Upper lobe of left lung (tissue), 4 donors: ENCODE measurements around the gene BIN2.

ENCODE experiments used
- EP300 ChIP-seq, 4 donors: sonication (generic); formaldehyde crosslinking; IDR thresholded peaks; one replicate each; pipeline ENCODE4 v1.5.1; 2017; ENCODE audit warnings: antibody characterized with exemption in 4 of 4, control low read depth in 2 of 4
- POLR2A ChIP-seq, 4 donors: fragments of 450-650 bp; IDR thresholded peaks; one replicate each; pipeline ENCODE4 v1.5.1; 2016 to 2017; ENCODE audit warnings: antibody characterized with exemption in 4 of 4, mild to moderate bottlenecking in 2 of 4
- POLR2AphosphoS5 ChIP-seq, 2 donors: sonication (generic); formaldehyde crosslinking; IDR thresholded peaks; one replicate each; pipeline ENCODE4 v1.5.1; 2017; ENCODE audit warnings: antibody characterized with exemption in 2 of 2
- TF ChIP-seq, protein P1 (sequence below), 6 experiments: fragments of 450-650 bp in 4 of 6; fragments of 200-600 bp in 2 of 6; sonication (generic) in 2 of 6; IDR thresholded peaks; one replicate each; pipeline ENCODE4 v1.5.1; 2016 to 2019; ENCODE audit warnings: antibody characterized with exemption in 6 of 6

DNA sequence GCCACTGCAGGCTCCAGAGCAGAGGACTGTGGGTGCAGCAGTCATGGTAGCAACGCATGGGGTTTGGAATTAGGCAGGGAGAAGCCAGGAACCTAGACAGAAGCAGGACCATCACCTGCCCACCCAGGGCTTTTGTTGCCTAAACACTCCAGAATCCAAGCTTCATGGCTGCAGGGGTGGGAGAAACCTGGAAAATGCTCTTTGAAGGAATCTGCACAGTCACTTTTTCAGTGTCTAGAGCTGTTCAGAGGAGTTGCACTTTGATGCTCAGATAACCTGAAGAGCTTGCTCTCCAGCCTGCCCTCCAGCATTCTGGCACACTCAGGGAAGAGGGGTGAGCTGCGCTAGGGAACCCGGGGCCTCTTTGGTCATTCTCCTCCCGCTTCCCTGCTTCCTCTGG lies 24.1 kb upstream of the BIN2 start:
- TF ChIP-seq POLR2AphosphoS5 (IDR thresholded peaks at IDR 0.05) (no peak), POLR2A (IDR thresholded peaks at IDR 0.05) (no peak), EP300 (IDR thresholded peaks at IDR 0.05) (no peak)
- TF ChIP-seq, protein P1, sequence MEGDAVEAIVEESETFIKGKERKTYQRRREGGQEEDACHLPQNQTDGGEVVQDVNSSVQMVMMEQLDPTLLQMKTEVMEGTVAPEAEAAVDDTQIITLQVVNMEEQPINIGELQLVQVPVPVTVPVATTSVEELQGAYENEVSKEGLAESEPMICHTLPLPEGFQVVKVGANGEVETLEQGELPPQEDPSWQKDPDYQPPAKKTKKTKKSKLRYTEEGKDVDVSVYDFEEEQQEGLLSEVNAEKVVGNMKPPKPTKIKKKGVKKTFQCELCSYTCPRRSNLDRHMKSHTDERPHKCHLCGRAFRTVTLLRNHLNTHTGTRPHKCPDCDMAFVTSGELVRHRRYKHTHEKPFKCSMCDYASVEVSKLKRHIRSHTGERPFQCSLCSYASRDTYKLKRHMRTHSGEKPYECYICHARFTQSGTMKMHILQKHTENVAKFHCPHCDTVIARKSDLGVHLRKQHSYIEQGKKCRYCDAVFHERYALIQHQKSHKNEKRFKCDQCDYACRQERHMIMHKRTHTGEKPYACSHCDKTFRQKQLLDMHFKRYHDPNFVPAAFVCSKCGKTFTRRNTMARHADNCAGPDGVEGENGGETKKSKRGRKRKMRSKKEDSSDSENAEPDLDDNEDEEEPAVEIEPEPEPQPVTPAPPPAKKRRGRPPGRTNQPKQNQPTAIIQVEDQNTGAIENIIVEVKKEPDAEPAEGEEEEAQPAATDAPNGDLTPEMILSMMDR (IDR thresholded peaks at IDR 0.05) = no peak
